Measurements from ENCODE around the gene UVRAG. TPM values are rescaled to one million over a fixed set of nuclear protein-coding genes. Genes with fewer than 3 reads are reported as not detected.

The UVRAG gene
- total RNA-seq, 1 donor from 2014 or later, result 14.1 TPM

DNA sequence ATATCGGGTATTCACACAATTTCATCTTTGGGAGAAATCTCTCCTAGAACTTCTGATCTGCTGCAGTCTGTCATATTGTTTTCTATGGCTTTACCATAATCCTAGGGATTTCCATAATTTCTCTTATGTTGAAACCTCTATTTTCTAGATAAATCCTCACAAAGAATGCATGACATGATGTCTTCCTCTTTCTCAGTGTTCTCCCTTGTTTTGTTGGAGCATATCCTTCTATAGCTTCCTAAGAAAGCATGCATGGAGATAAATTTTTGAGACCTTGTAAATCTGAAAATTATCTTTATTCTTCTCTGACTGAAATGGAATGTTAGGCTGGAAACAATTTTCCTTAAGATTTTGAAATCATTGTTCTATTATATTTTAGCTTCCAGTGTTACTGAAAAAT is 275.8 kb downstream of the UVRAG start:
- H3K27me3 ChIP-seq (ENCODE audit: control insufficient read depth in 3 of 3, insufficient read depth in 3 of 3, low read length in 3 of 3), result no peaks in the 10 kb centered on the region
- no peaks in the 10 kb centered on the region for H3K9me3 ChIP-seq (ENCODE audit: control insufficient read depth in 3 of 3, low read length in 3 of 3)
- no peaks in the 10 kb centered on the region for H3K4me1 ChIP-seq (ENCODE audit: control insufficient read depth in 3 of 3, insufficient read depth in 3 of 3, low read length in 3 of 3)
- H3K27ac ChIP-seq (ENCODE audit: low read depth, low read length), result no peak overlapping the region
- H3K4me3 ChIP-seq (ENCODE audit: low read length in 3 of 3), result no peak overlapping the region
- H3K9ac ChIP-seq (ENCODE audit: low read depth in 1 of 3, low read length in 3 of 3), result no peak overlapping the region
- H3K36me3 ChIP-seq (ENCODE audit: control insufficient read depth in 3 of 3, insufficient read depth in 3 of 3, low read length in 3 of 3), result peaks cover 0 to 2% (median 0%) of the 10 kb centered on the region in 3 donors

- Histone ChIP-seq H3K9ac (ENCODE audit: low read depth in 1 of 3, low read length in 3 of 3) (no peak overlapping the region), H3K27ac (ENCODE audit: low read depth, low read length) (no peak overlapping the region), H3K36me3 (ENCODE audit: control insufficient read depth in 3 of 3, insufficient read depth in 3 of 3, low read length in 3 of 3) (peaks cover 0 to 2% (median 0%) of the 10 kb centered on the region in 3 donors), H3K4me1 (ENCODE audit: control insufficient read depth in 3 of 3, insufficient read depth in 3 of 3, low read length in 3 of 3) (no peaks in the 10 kb centered on the region), H3K9me3 (ENCODE audit: control insufficient read depth in 3 of 3, low read length in 3 of 3) (no peaks in the 10 kb centered on the region), H3K4me3 (ENCODE audit: low read length in 3 of 3) (no peak overlapping the region), H3K27me3 (ENCODE audit: control insufficient read depth in 3 of 3, insufficient read depth in 3 of 3, low read length in 3 of 3) (no peaks in the 10 kb centered on the region)
These were observed 279.7 kb downstream of the UVRAG start for GRCh38 chr11:76094740-76095139.

GRCh38 chr11:76095891-76096290 is 280.9 kb downstream of the UVRAG start:
- H3K9ac ChIP-seq (ENCODE audit: low read depth in 1 of 3, low read length in 3 of 3), result no peak overlapping the region
- no peaks in the 10 kb centered on the region for H3K36me3 ChIP-seq (ENCODE audit: control insufficient read depth in 3 of 3, insufficient read depth in 3 of 3, low read length in 3 of 3)
- no peak overlapping the region for H3K27ac ChIP-seq (ENCODE audit: low read depth, low read length)
- no peaks in the 10 kb centered on the region for H3K9me3 ChIP-seq (ENCODE audit: control insufficient read depth in 3 of 3, low read length in 3 of 3)
- no peaks in the 10 kb centered on the region for H3K27me3 ChIP-seq (ENCODE audit: control insufficient read depth in 3 of 3, insufficient read depth in 3 of 3, low read length in 3 of 3)
- H3K4me1 ChIP-seq (ENCODE audit: control insufficient read depth in 3 of 3, insufficient read depth in 3 of 3, low read length in 3 of 3), result no peaks in the 10 kb centered on the region
- no peak overlapping the region for H3K4me3 ChIP-seq (ENCODE audit: low read length in 3 of 3)

DNA sequence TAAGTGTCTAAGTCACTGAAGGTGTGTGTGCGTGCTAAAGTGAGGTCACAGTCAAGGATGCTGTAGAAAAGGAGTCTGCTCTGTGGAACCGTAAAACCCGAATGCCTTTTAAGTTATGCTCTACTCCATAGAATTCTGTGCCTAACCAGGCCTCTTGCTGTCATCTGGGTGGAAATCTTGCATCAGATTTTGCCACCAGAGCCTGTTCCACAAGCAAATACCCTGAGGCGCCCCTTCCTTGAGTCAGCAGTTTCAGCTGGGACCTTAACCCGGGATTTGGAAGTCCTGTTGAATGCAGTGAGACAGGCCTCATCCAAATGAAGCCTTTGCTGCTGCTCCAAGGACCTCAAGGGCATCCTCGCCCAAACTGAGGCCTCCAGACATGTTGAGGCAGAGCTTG is 281.5 kb downstream of the UVRAG start:
- Histone ChIP-seq H3K36me3 (ENCODE audit: control insufficient read depth in 3 of 3, insufficient read depth in 3 of 3, low read length in 3 of 3) (no peaks in the 10 kb centered on the region), H3K9me3 (ENCODE audit: control insufficient read depth in 3 of 3, low read length in 3 of 3) (no peaks in the 10 kb centered on the region), H3K9ac (ENCODE audit: low read depth in 1 of 3, low read length in 3 of 3) (no peak overlapping the region), H3K27me3 (ENCODE audit: control insufficient read depth in 3 of 3, insufficient read depth in 3 of 3, low read length in 3 of 3) (no peaks in the 10 kb centered on the region), H3K4me1 (ENCODE audit: control insufficient read depth in 3 of 3, insufficient read depth in 3 of 3, low read length in 3 of 3) (no peaks in the 10 kb centered on the region), H3K4me3 (ENCODE audit: low read length in 3 of 3) (no peak overlapping the region), H3K27ac (ENCODE audit: low read depth, low read length) (no peak overlapping the region)

- Histone ChIP-seq H3K36me3 (ENCODE audit: control insufficient read depth in 3 of 3, insufficient read depth in 3 of 3, low read length in 3 of 3) (no peaks in the 10 kb centered on the region), H3K4me3 (ENCODE audit: low read length in 3 of 3) (no peak overlapping the region), H3K4me1 (ENCODE audit: control insufficient read depth in 3 of 3, insufficient read depth in 3 of 3, low read length in 3 of 3) (peaks cover 0 to 3% (median 0%) of the 10 kb centered on the region in 3 donors), H3K27me3 (ENCODE audit: control insufficient read depth in 3 of 3, insufficient read depth in 3 of 3, low read length in 3 of 3) (no peaks in the 10 kb centered on the region), H3K27ac (ENCODE audit: low read depth, low read length) (no peak overlapping the region), H3K9me3 (ENCODE audit: control insufficient read depth in 3 of 3, low read length in 3 of 3) (no peaks in the 10 kb centered on the region), H3K9ac (ENCODE audit: low read depth in 1 of 3, low read length in 3 of 3) (no peak overlapping the region)
These were observed 287.8 kb downstream of the UVRAG start for GRCh38 chr11:76102802-76103201.

GRCh38 chr11:76103460-76103859 is 288.4 kb downstream of the UVRAG start:
- no peak overlapping the region for H3K4me3 ChIP-seq (ENCODE audit: low read length in 3 of 3)
- H3K9me3 ChIP-seq (ENCODE audit: control insufficient read depth in 3 of 3, low read length in 3 of 3), result no peaks in the 10 kb centered on the region
- H3K9ac ChIP-seq (ENCODE audit: low read depth in 1 of 3, low read length in 3 of 3), result no peak overlapping the region
- H3K4me1 ChIP-seq (ENCODE audit: control insufficient read depth in 3 of 3, insufficient read depth in 3 of 3, low read length in 3 of 3), result peaks cover 0 to 3% (median 0%) of the 10 kb centered on the region in 3 donors
- H3K36me3 ChIP-seq (ENCODE audit: control insufficient read depth in 3 of 3, insufficient read depth in 3 of 3, low read length in 3 of 3), result no peaks in the 10 kb centered on the region
- H3K27ac ChIP-seq (ENCODE audit: low read depth, low read length), result no peak overlapping the region
- H3K27me3 ChIP-seq (ENCODE audit: control insufficient read depth in 3 of 3, insufficient read depth in 3 of 3, low read length in 3 of 3), result no peaks in the 10 kb centered on the region

DNA sequence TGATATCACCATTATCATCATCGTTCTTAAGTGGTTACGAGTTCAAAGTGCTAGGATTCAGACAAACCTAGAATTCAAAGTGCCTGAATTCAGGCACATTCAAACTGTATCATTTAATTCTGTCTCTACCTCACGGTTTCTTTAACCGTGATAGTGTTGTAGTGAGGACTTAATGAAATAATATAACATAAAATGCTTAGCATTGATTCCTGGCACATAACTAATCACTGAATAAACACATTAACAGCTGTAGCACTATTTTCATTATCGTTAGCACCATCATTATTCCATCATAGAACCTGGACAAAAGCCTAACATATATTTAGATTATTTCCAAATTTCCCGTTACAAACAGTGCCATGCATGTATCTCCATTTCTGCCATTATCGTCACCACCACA is 289.3 kb downstream of the UVRAG start:
- no peak overlapping the region for H3K4me3 ChIP-seq (ENCODE audit: low read length in 3 of 3)
- peaks cover 0 to 3% (median 0%) of the 10 kb centered on the region in 3 donors for H3K4me1 ChIP-seq (ENCODE audit: control insufficient read depth in 3 of 3, insufficient read depth in 3 of 3, low read length in 3 of 3)
- H3K36me3 ChIP-seq (ENCODE audit: control insufficient read depth in 3 of 3, insufficient read depth in 3 of 3, low read length in 3 of 3), result no peaks in the 10 kb centered on the region
- no peaks in the 10 kb centered on the region for H3K9me3 ChIP-seq (ENCODE audit: control insufficient read depth in 3 of 3, low read length in 3 of 3)
- no peak overlapping the region for H3K27ac ChIP-seq (ENCODE audit: low read depth, low read length)
- H3K9ac ChIP-seq (ENCODE audit: low read depth in 1 of 3, low read length in 3 of 3), result no peak overlapping the region
- H3K27me3 ChIP-seq (ENCODE audit: control insufficient read depth in 3 of 3, insufficient read depth in 3 of 3, low read length in 3 of 3), result no peaks in the 10 kb centered on the region

DNA sequence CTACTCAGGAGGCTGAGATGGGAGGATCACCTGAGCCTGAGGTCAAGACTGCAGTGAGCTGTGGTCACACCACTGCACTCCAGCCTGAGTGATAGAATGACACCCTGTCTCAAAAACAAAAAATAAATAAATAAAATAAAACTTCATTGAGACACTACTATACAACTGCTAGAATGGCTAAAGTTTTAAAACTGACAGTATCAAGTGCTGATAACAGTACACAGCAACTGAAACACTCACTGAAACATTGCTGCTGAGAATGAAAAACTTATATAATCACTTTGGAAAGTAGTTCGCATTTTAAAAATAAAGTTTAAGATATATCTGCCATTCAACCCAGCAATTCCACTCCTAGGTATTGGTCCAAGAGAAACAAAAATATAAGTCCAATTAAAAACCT is 290.6 kb downstream of the UVRAG start:
- H3K4me1 ChIP-seq (ENCODE audit: control insufficient read depth in 3 of 3, insufficient read depth in 3 of 3, low read length in 3 of 3), result peaks cover 0 to 3% (median 0%) of the 10 kb centered on the region in 3 donors
- no peak overlapping the region for H3K9ac ChIP-seq (ENCODE audit: low read depth in 1 of 3, low read length in 3 of 3)
- no peaks in the 10 kb centered on the region for H3K36me3 ChIP-seq (ENCODE audit: control insufficient read depth in 3 of 3, insufficient read depth in 3 of 3, low read length in 3 of 3)
- H3K9me3 ChIP-seq (ENCODE audit: control insufficient read depth in 3 of 3, low read length in 3 of 3), result no peaks in the 10 kb centered on the region
- H3K27me3 ChIP-seq (ENCODE audit: control insufficient read depth in 3 of 3, insufficient read depth in 3 of 3, low read length in 3 of 3), result no peaks in the 10 kb centered on the region
- H3K27ac ChIP-seq (ENCODE audit: low read depth, low read length), result no peak overlapping the region
- H3K4me3 ChIP-seq (ENCODE audit: low read length in 3 of 3), result no peak overlapping the region

DNA sequence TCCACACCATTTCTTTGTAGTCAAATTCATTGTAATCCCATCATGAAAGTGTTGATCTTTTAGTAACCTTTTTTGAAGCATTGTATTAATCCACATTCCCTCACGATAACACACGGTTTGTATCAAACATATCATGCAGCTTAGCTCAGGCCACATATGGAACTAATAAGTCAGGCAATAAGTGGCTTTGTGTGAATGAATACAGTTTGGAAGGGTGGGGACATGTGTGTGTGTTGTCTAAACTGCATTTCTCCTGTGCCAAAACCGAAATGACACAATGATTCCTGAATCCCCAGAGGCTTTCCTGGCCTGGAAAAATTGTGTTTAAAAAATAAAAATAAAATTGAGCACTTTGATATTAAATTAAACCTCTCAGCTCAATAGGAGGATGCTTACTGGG is 293.0 kb downstream of the UVRAG start:
- Histone ChIP-seq H3K36me3 (ENCODE audit: control insufficient read depth in 3 of 3, insufficient read depth in 3 of 3, low read length in 3 of 3) (no peaks in the 10 kb centered on the region), H3K9me3 (ENCODE audit: control insufficient read depth in 3 of 3, low read length in 3 of 3) (no peaks in the 10 kb centered on the region), H3K27me3 (ENCODE audit: control insufficient read depth in 3 of 3, insufficient read depth in 3 of 3, low read length in 3 of 3) (no peaks in the 10 kb centered on the region), H3K4me3 (ENCODE audit: low read length in 3 of 3) (no peak overlapping the region), H3K4me1 (ENCODE audit: control insufficient read depth in 3 of 3, insufficient read depth in 3 of 3, low read length in 3 of 3) (no peaks in the 10 kb centered on the region), H3K27ac (ENCODE audit: low read depth, low read length) (no peak overlapping the region), H3K9ac (ENCODE audit: low read depth in 1 of 3, low read length in 3 of 3) (no peak overlapping the region)

DNA sequence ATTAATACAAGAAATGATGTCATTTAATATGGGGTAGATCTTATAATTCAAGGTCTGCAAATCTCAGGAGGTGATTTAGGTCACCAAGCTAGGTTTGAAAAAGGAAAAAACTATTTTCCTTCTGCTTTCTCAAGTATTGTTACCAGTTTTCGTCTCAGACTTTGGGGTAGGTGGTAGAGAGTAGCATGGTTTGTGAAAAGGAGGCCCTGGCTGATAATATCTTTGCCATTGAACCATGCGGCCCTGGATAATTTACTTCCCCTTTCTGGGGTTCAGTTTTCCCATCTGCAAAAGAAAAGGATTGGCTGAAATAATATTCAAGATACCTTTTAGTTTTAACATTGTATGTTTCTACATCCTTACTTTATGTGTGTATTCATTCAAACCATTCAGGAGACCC is 299.2 kb downstream of the UVRAG start:
- Histone ChIP-seq H3K4me1 (ENCODE audit: control insufficient read depth in 3 of 3, insufficient read depth in 3 of 3, low read length in 3 of 3) (peaks cover 0 to 2% (median under 1%) of the 10 kb centered on the region in 3 donors), H3K36me3 (ENCODE audit: control insufficient read depth in 3 of 3, insufficient read depth in 3 of 3, low read length in 3 of 3) (peaks cover 0 to 3% (median 0%) of the 10 kb centered on the region in 3 donors), H3K27me3 (ENCODE audit: control insufficient read depth in 3 of 3, insufficient read depth in 3 of 3, low read length in 3 of 3) (no peaks in the 10 kb centered on the region), H3K27ac (ENCODE audit: low read depth, low read length) (no peak overlapping the region), H3K9ac (ENCODE audit: low read depth in 1 of 3, low read length in 3 of 3) (no peak overlapping the region), H3K4me3 (ENCODE audit: low read length in 3 of 3) (no peak overlapping the region), H3K9me3 (ENCODE audit: control insufficient read depth in 3 of 3, low read length in 3 of 3) (no peaks in the 10 kb centered on the region)

GRCh38 chr11:76115555-76115954 is 300.5 kb downstream of the UVRAG start:
- Histone ChIP-seq H3K36me3 (ENCODE audit: control insufficient read depth in 3 of 3, insufficient read depth in 3 of 3, low read length in 3 of 3) (peaks cover 0 to 3% (median 0%) of the 10 kb centered on the region in 3 donors), H3K9me3 (ENCODE audit: control insufficient read depth in 3 of 3, low read length in 3 of 3) (no peaks in the 10 kb centered on the region), H3K27me3 (ENCODE audit: control insufficient read depth in 3 of 3, insufficient read depth in 3 of 3, low read length in 3 of 3) (no peaks in the 10 kb centered on the region), H3K4me1 (ENCODE audit: control insufficient read depth in 3 of 3, insufficient read depth in 3 of 3, low read length in 3 of 3) (peaks cover 11 to 15% (median 14%) of the 10 kb centered on the region in 3 donors), H3K4me3 (ENCODE audit: low read length in 3 of 3) (no peak overlapping the region), H3K27ac (ENCODE audit: low read depth, low read length) (no peak overlapping the region), H3K9ac (ENCODE audit: low read depth in 1 of 3, low read length in 3 of 3) (no peak overlapping the region)

Measured in skeletal muscle tissue (tissue), 4 donors.